ACC112 (cell line): ENCODE data around the gene TMPRSS9.
"Not testable (repeated sequence)": the region's sequence is repeated elsewhere in the genome, so short reads cannot be mapped to it uniquely, and the experiment has no call there.

Source experiments
- H2AFZ ChIP-seq: fragments of 200-600 bp; sonication (generic); one replicate; pipeline ENCODE4 v1.6.0; 2017; ENCODE audit warnings: antibody characterized with exemption, low read length; ENCODE audit not compliant: unreplicated experiment
- H3K27ac ChIP-seq: fragments of 200-600 bp; sonication (generic); 2 replicates; pipeline ENCODE4 v1.5.1; 2014; ENCODE audit warnings: low read depth, mild to moderate bottlenecking, antibody characterized with exemption, low read length, moderate library complexity
- H3K27me3 ChIP-seq: fragments of 200-600 bp; sonication (generic); 2 replicates; pipeline ENCODE4 v1.6.1; 2014; ENCODE audit warnings: mild to moderate bottlenecking, antibody characterized with exemption, low read length, moderate library complexity, mixed read lengths; ENCODE audit not compliant: insufficient read depth
- H3K36me3 ChIP-seq: fragments of 200-600 bp; sonication (generic); 2 replicates; pipeline ENCODE4 v1.6.1; 2016; ENCODE audit warnings: mild to moderate bottlenecking, antibody characterized with exemption, low read length, moderate library complexity, mixed read lengths; ENCODE audit not compliant: insufficient read depth
- H3K4me1 ChIP-seq: fragments of 200-600 bp; sonication (generic); one replicate; pipeline ENCODE4 v1.6.1; 2016; ENCODE audit warnings: low read length, mixed read lengths; ENCODE audit not compliant: insufficient read depth, unreplicated experiment, control insufficient read depth
- H3K4me3 ChIP-seq: fragments of 200-600 bp; sonication (generic); 2 replicates; pipeline ENCODE4 v1.5.1; 2014; ENCODE audit warnings: mild to moderate bottlenecking, low read depth, low read length
- H3K79me2 ChIP-seq: fragments of 200-600 bp; sonication (generic); one replicate; pipeline ENCODE4 v1.6.0; 2016; ENCODE audit warnings: low read length; ENCODE audit not compliant: control insufficient read depth, unreplicated experiment, insufficient read depth

Gene TMPRSS9

GRCh38 chr19:2395293-2395829 lies 35.3 kb downstream of the TMPRSS9 start:
- not testable (repeated sequence) for H3K4me3 ChIP-seq, H3K79me2 ChIP-seq, H3K27ac ChIP-seq, H3K4me1 ChIP-seq, H2AFZ ChIP-seq, H3K27me3 ChIP-seq, H3K36me3 ChIP-seq

DNA sequence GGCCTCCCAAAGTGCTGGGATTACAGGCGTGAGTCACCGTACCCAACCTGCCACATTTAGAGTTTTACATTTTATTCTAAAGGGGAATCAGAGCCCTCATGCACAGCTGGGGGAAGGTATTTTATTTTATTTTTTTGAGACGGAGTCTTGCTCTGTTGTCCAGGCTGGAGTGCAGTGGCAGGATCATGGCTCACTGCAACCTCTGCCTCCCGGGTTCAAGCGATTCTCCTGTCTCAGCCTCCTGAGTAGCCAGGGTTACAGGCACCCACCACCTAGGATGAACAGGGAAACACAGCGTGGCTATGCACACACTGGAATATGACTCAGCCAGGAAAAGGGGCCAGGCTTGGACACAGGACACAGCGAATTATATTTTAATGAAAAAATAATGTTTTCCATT lies 37.1 kb downstream of the TMPRSS9 start:
- not testable (repeated sequence) for H3K79me2 ChIP-seq, H3K36me3 ChIP-seq, H2AFZ ChIP-seq, H3K4me1 ChIP-seq, H3K27me3 ChIP-seq, H3K27ac ChIP-seq, H3K4me3 ChIP-seq

DNA sequence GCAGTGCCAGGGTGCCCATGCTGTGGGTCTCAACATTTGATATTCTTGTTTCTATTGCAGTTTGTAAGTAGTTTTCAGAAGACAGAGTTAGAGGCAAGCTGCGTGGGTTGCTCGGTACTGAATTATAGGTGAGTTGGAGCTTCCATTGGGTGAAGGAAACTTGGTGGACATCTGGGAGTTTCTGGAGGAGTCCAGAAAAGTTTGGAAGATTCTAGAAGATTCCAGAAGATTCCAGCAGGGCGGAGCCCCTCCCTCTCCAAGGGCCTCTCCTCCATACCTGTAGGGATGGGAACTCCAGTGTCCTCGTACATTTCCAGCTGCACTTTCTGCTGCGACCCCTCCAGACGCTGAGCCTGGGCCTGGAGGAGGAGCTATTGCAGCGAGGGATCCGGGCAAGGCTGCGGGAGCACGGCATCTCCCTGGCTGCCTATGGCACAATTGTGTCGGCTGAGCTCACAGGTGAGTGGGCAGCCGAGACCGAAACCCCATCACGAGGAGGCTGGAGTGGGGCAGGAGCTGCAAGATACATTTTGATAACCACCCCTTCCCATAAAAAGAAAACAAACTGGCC lies 38.8 kb downstream of the TMPRSS9 start:
- Histone ChIP-seq H3K36me3 (no peaks in the 10 kb centered on the region), H3K4me1 (no peaks in the 10 kb centered on the region), H3K4me3 (no peak overlapping the region), H3K27me3 (no peaks in the 10 kb centered on the region), H3K27ac (no peak overlapping the region), H3K79me2 (no peaks in the 10 kb centered on the region), H2AFZ (no peak overlapping the region)

DNA sequence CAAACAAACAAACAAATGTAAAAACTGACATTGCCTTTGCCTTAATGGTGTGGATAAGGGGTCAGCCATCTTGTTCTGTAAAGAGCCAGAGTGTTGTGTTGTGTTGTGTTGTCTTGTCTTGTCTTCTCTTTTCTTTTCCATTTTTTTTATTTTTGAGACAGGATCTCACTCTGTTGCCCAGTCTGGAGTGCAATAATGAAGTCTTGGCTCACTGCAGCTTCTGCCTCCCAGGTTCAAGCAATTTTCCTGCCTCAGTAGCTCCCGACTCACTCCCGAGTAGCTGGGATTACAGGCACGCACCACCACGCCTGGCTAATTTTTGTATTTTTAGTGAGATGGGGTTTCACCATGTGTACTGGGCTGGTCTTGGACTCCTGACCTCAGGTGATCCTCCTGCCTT lies 39.5 kb downstream of the TMPRSS9 start:
- H2AFZ ChIP-seq: no peak overlapping the region
- H3K79me2 ChIP-seq: no peaks in the 10 kb centered on the region
- H3K4me1 ChIP-seq: no peaks in the 10 kb centered on the region
- H3K27me3 ChIP-seq: no peaks in the 10 kb centered on the region
- no peaks in the 10 kb centered on the region for H3K36me3 ChIP-seq
- no peak overlapping the region for H3K4me3 ChIP-seq
- no peak overlapping the region for H3K27ac ChIP-seq

GRCh38 chr19:2408247-2408646 lies 48.2 kb downstream of the TMPRSS9 start:
- no peak overlapping the region for H3K27ac ChIP-seq
- no peak overlapping the region for H2AFZ ChIP-seq
- no peaks in the 10 kb centered on the region for H3K79me2 ChIP-seq
- no peak overlapping the region for H3K4me3 ChIP-seq
- H3K27me3 ChIP-seq: no peaks in the 10 kb centered on the region
- no peaks in the 10 kb centered on the region for H3K4me1 ChIP-seq
- H3K36me3 ChIP-seq: no peaks in the 10 kb centered on the region

DNA sequence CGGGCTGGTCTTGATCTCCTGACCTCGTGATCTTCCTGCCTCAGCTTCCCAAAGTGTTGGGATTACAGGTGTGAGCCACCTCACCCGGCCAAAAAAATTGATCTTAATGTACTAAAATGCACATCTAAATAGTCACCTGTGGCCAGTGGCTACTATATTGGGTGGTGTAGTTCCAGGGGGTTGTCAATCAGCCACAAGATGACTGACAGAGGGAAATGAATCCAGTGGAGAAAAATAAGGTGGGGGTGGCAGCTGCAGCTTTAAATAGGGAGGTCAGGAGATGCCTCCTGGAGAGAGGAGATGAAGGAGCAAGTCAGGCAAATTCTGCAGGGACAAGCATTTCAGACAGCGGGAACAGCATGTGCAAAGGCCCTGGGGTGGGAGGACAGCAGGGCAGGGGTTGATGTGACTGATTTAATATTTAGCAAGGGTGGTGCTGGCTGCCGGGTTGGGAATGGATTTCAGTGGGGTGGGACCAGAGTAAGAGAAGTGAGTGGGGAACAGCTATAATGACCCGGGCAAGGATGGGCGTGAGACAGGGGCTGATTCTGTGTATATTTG lies 49.4 kb downstream of the TMPRSS9 start:
- no peaks in the 10 kb centered on the region for H3K4me1 ChIP-seq

DNA sequence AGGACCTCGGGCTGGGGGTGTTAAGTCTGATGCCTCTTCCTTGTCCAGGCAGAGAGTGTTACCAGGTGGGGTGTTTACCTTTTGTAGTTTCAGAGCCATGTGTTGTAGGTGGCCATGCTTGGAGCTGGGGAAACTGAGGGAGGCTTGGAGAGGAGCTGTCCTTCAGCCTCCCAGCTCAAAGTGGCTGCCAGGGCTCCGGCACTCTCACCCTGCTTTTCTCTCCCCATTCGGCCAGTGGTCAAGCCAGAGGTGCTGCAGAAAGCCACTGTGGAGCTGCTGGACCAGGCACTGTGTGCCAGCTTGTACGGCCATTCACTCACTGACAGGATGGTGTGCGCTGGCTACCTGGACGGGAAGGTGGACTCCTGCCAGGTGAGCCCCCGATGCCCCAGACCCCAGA lies 50.0 kb downstream of the TMPRSS9 start:
- no peak overlapping the region for H3K4me3 ChIP-seq
- no peak overlapping the region for H2AFZ ChIP-seq
- no peaks in the 10 kb centered on the region for H3K36me3 ChIP-seq
- H3K27ac ChIP-seq: no peak overlapping the region
- no peaks in the 10 kb centered on the region for H3K4me1 ChIP-seq
- no peaks in the 10 kb centered on the region for H3K27me3 ChIP-seq
- H3K79me2 ChIP-seq: no peaks in the 10 kb centered on the region

More for the DNA sequence above, 49.4 kb downstream of the TMPRSS9 start:
- Histone ChIP-seq H2AFZ (no peak overlapping the region), H3K79me2 (no peaks in the 10 kb centered on the region), H3K36me3 (no peaks in the 10 kb centered on the region), H3K27me3 (no peaks in the 10 kb centered on the region), H3K27ac (no peak overlapping the region), H3K4me3 (no peak overlapping the region)

DNA sequence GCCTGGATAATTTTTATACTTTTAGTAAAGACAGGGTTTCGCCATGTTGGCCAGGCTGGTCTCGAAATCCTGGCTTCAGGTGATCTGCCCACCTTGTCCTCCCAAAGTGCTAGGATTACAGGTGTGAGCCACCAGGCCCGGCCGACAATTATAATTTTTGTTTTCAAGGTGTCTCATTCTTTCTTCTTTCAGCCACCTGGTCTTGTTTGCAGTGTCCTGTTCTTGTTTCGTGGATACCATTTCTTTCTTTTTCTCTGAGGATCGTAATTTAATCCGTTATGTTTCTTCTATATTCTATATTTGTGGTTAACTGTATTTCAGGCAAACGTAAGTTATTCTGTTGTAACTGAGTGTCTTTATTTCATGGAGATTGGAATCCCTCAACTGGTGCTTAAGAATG lies 51.6 kb downstream of the TMPRSS9 start:
- no peak overlapping the region for H2AFZ ChIP-seq
- H3K4me1 ChIP-seq: no peaks in the 10 kb centered on the region
- H3K4me3 ChIP-seq: no peak overlapping the region
- H3K79me2 ChIP-seq: no peaks in the 10 kb centered on the region
- H3K27ac ChIP-seq: no peak overlapping the region
- H3K36me3 ChIP-seq: no peaks in the 10 kb centered on the region
- H3K27me3 ChIP-seq: no peaks in the 10 kb centered on the region

- Histone ChIP-seq H2AFZ (no peak overlapping the region), H3K4me1 (no peaks in the 10 kb centered on the region), H3K79me2 (no peaks in the 10 kb centered on the region), H3K4me3 (no peak overlapping the region), H3K27ac (no peak overlapping the region), H3K27me3 (no peaks in the 10 kb centered on the region), H3K36me3 (no peaks in the 10 kb centered on the region)
Measured at GRCh38 chr19:2412449-2412848, 52.4 kb downstream of the TMPRSS9 start.

- Histone ChIP-seq H3K4me3 (no peak overlapping the region), H3K36me3 (no peaks in the 10 kb centered on the region), H3K4me1 (no peaks in the 10 kb centered on the region), H3K27me3 (no peaks in the 10 kb centered on the region), H3K79me2 (no peaks in the 10 kb centered on the region), H3K27ac (no peak overlapping the region), H2AFZ (no peak overlapping the region)
Measured at GRCh38 chr19:2413159-2413558, 53.1 kb downstream of the TMPRSS9 start.

DNA sequence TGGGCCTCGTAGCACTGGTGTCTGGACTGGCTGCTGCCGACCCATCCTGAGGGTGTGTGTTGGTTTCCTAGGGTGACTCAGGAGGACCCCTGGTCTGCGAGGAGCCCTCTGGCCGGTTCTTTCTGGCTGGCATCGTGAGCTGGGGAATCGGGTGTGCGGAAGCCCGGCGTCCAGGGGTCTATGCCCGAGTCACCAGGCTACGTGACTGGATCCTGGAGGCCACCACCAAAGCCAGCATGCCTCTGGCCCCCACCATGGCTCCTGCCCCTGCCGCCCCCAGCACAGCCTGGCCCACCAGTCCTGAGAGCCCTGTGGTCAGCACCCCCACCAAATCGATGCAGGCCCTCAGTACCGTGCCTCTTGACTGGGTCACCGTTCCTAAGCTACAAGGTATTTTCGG lies 53.6 kb downstream of the TMPRSS9 start:
- H3K4me3 ChIP-seq: no peak overlapping the region
- no peaks in the 10 kb centered on the region for H3K4me1 ChIP-seq
- no peaks in the 10 kb centered on the region for H3K36me3 ChIP-seq
- no peaks in the 10 kb centered on the region for H3K79me2 ChIP-seq
- H3K27me3 ChIP-seq: no peaks in the 10 kb centered on the region
- no peak overlapping the region for H2AFZ ChIP-seq
- no peak overlapping the region for H3K27ac ChIP-seq
